Measurements from ENCODE around the gene DPH5.

Gene DPH5

DNA sequence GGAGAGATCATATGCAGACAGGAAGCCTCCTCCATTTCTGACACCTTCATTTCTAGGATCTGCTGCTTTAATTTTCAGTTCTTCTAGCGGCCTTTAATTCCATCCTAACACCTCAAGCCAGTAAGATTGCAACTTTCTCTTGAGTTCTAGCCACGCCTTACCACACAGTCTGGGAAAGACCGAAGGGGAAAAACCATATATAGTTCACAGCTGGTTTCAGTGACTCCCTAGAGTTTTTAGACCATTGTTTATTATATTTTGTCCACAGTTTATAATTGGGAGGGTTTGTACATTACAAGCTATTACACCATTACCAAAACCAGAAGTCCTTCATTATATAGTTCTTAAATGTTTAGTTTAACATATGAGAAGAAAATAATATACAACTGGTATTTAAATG, 37.5 kb downstream of the DPH5 start:
- no peak overlapping the region for H3K27ac ChIP-seq
- H3K9me3 ChIP-seq = no peaks in the 10 kb centered on the region
- peaks cover 6% of the 10 kb centered on the region for H3K36me3 ChIP-seq
- no peaks in the 10 kb centered on the region for H3K4me1 ChIP-seq (ENCODE audit: control insufficient read depth in 1 of 2, insufficient read depth in 1 of 2, low read depth in 1 of 2, low read length in 1 of 2)
- H3K27me3 ChIP-seq = no peaks in the 10 kb centered on the region
- H3K4me3 ChIP-seq (ENCODE audit: low read depth in 1 of 2, low read length in 1 of 2) = no peak overlapping the region
- TF ChIP-seq, protein P1, sequence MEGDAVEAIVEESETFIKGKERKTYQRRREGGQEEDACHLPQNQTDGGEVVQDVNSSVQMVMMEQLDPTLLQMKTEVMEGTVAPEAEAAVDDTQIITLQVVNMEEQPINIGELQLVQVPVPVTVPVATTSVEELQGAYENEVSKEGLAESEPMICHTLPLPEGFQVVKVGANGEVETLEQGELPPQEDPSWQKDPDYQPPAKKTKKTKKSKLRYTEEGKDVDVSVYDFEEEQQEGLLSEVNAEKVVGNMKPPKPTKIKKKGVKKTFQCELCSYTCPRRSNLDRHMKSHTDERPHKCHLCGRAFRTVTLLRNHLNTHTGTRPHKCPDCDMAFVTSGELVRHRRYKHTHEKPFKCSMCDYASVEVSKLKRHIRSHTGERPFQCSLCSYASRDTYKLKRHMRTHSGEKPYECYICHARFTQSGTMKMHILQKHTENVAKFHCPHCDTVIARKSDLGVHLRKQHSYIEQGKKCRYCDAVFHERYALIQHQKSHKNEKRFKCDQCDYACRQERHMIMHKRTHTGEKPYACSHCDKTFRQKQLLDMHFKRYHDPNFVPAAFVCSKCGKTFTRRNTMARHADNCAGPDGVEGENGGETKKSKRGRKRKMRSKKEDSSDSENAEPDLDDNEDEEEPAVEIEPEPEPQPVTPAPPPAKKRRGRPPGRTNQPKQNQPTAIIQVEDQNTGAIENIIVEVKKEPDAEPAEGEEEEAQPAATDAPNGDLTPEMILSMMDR (IDR thresholded peaks at IDR 0.05) = no peak

DNA sequence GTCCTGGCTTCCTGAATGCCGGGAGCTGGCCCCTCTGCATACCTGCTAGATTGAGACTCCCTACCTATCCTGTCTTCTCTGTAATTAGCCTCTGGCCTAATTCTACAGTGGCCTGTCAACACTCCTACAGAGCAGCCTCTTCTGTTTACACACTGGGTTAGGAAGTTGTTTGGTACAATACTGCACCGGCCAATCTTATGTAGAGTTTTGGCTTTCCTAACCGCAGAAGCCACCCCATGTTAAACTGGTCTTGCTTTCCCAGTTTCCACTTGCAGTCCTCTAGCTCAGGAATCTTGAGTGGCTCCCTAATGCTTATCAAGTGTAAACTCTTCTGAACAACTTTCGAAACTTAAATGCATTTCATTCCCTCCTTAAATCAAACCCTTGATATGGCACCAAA, 42.8 kb downstream of the DPH5 start:
- Histone ChIP-seq H3K27me3 (no peaks in the 10 kb centered on the region), H3K9me3 (no peaks in the 10 kb centered on the region), H3K4me3 (ENCODE audit: low read depth in 1 of 2, low read length in 1 of 2) (no peak overlapping the region), H3K27ac (no peak overlapping the region), H3K4me1 (ENCODE audit: control insufficient read depth in 1 of 2, insufficient read depth in 1 of 2, low read depth in 1 of 2, low read length in 1 of 2) (no peaks in the 10 kb centered on the region), H3K36me3 (no peaks in the 10 kb centered on the region)
- TF ChIP-seq, protein P1 (IDR thresholded peaks at IDR 0.05) = no peak

DNA sequence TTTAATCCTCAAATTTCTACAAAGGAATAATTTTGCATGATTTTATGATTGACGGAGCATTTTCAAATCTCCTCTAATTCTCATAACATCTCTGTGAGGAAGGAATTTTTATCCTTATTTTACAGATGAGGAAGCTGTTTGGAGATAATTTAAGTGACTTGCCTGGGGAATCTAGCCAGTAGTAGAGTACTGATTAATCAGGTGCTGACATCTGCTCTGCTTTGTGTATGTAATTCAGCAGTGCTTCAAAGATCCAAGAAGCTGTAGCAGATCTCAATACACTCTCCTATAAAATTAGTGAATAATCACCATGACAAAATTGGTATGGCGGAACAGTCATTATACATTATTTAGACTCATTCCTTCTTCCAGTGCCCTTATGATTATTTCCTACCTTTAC, 46.0 kb downstream of the DPH5 start:
- Histone ChIP-seq H3K4me3 (ENCODE audit: low read depth in 1 of 2, low read length in 1 of 2) (no peak overlapping the region), H3K4me1 (ENCODE audit: control insufficient read depth in 1 of 2, insufficient read depth in 1 of 2, low read depth in 1 of 2, low read length in 1 of 2) (no peaks in the 10 kb centered on the region), H3K9me3 (no peaks in the 10 kb centered on the region), H3K27ac (no peak overlapping the region), H3K27me3 (no peaks in the 10 kb centered on the region), H3K36me3 (peaks cover 9% of the 10 kb centered on the region)
- TF ChIP-seq, protein P1 (IDR thresholded peaks at IDR 0.05) = no peak

DNA sequence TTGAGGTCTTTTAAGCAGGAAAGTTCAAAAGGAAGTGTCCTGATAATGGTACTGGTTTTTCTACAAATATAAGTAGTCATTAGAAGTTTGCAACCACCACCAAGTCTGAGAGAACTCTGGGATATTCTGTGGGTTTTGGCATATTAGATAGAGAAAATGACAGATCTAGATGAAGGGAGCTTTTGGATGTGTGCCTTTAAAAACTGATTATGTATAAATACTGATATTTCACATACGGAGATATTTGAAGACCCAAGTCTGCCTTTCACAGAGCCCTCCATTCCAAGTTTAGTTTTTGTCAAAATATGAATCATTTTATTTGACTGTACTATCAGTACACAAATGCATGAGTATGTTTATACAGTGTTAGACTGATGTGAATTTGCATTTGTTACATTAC, 48.6 kb downstream of the DPH5 start:
- TF ChIP-seq, protein P1 (IDR thresholded peaks at IDR 0.05) = no peak
- Histone ChIP-seq H3K27ac (no peak overlapping the region), H3K9me3 (no peaks in the 10 kb centered on the region), H3K4me1 (ENCODE audit: control insufficient read depth in 1 of 2, insufficient read depth in 1 of 2, low read depth in 1 of 2, low read length in 1 of 2) (no peaks in the 10 kb centered on the region), H3K4me3 (ENCODE audit: low read depth in 1 of 2, low read length in 1 of 2) (no peak overlapping the region), H3K27me3 (no peaks in the 10 kb centered on the region), H3K36me3 (peaks cover 10% of the 10 kb centered on the region)

DNA sequence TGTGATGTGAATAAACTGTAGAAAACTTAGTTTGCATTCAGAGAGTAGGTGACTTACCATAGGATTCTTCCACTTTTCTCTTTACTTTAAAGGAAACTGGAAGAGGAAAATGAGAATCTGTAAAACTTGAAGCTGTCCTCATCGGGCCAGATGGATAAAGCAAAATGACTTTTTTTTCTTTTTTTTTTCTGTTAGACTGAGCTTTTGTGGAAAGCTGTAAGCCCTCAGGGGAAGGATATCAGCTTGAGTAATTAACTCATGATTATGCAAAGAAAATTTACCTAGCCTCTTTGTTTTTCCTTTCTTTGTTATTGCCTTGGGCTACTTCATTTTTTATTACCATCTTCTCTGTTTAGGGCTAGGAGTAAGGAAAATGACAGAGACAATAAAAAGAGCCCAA, 53.4 kb downstream of the DPH5 start:
- TF ChIP-seq, protein P1 (IDR thresholded peaks at IDR 0.05) = no peak
- Histone ChIP-seq H3K4me3 (ENCODE audit: low read depth in 1 of 2, low read length in 1 of 2) (no peak overlapping the region), H3K4me1 (ENCODE audit: control insufficient read depth in 1 of 2, insufficient read depth in 1 of 2, low read depth in 1 of 2, low read length in 1 of 2) (no peaks in the 10 kb centered on the region), H3K27me3 (no peaks in the 10 kb centered on the region), H3K9me3 (no peaks in the 10 kb centered on the region), H3K36me3 (peaks cover 16% of the 10 kb centered on the region), H3K27ac (no peak overlapping the region)

DNA sequence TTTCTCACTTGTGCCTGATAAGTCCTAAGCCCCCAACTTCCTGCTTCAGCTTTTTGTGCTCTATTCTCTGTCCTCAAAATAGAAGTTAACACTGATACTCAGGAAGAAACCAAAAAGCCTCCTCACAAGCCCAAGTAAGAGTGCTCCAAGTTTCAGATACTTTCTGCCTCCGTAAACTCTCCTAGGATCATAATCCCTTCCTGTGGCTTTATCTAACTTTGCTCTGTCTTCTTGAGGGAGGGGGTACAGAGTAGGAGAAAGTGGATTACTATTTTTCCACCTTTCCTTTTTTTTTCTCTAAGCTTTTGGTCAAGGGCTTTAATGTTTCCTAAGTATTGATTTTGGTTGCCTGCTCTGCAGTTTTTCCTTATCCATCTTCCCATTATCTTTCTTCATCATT, 54.6 kb downstream of the DPH5 start:
- no peak overlapping the region for H3K27ac ChIP-seq

More for the DNA sequence above, 54.6 kb downstream of the DPH5 start:
- TF ChIP-seq, protein P1 (IDR thresholded peaks at IDR 0.05) = no peak
- H3K27me3 ChIP-seq = no peaks in the 10 kb centered on the region
- no peaks in the 10 kb centered on the region for H3K4me1 ChIP-seq (ENCODE audit: control insufficient read depth in 1 of 2, insufficient read depth in 1 of 2, low read depth in 1 of 2, low read length in 1 of 2)
- H3K4me3 ChIP-seq (ENCODE audit: low read depth in 1 of 2, low read length in 1 of 2) = no peak overlapping the region
- H3K36me3 ChIP-seq = peaks cover 28% of the 10 kb centered on the region
- H3K9me3 ChIP-seq = no peaks in the 10 kb centered on the region

Measured in neutrophil (primary cell).